Stimulated activated CD4-positive, alpha-beta T cell treated with anti-CD3 and anti-CD28 coated beads, Interleukin-15, amount 100 ng/mL, for 48 hours (primary cell): ENCODE measurements around the gene MAD2L2.

Experiments used
- DNase-seq, 2 donors: peaks; one replicate each; pipeline ENCODE4 v3.0.0-alpha.2; 2020; ENCODE audit warnings: low read depth in 2 of 2

Gene MAD2L2

GRCh38 chr1:11629184-11630016, 51.5 kb downstream of the MAD2L2 start:
- no peak for DNase-seq

GRCh38 chr1:11628767-11629166, 52.2 kb downstream of the MAD2L2 start:
- DNase-seq, result no peak

- DNase-seq, result no peak
These were observed 54.4 kb downstream of the MAD2L2 start for GRCh38 chr1:11626551-11626950.
